ENCODE results near the gene TMEM18. TPM values are rescaled to one million over a fixed set of nuclear protein-coding genes. Genes with fewer than 3 reads are reported as not detected.

TMEM18 gene
- total and polyA plus RNA-seq, 2 of the 13 experiments (the other 11 are each of a cell fraction or from before 2014, with no cell fraction given), result 45.9 to 49.4 TPM

- BruUV-seq (replicated peaks), result no TSS peak
- CTCF ChIA-PET (ENCODE audit: low intra/inter-chr PET ratio, low total read pairs), result no interaction called here
- Histone ChIP-seq H3K27ac (ENCODE audit: extremely low read length, insufficient read depth, low read length) (no peak overlapping the region), H3K4me3 (replicated peaks in 1 of 3; ENCODE audit: insufficient read depth in 1 of 3, low read depth in 2 of 3, low read length in 3 of 3) (no peak overlapping the region), H3K9ac (ENCODE audit: insufficient read depth, low read depth, low read length) (no peak overlapping the region), H3K4me1 (ENCODE audit: insufficient read depth, low read length) (no peaks in the 10 kb centered on the region), H3K9me3 (ENCODE audit: low read length) (no peaks in the 10 kb centered on the region), H3K4me2 (ENCODE audit: low read depth, low read length) (no peak overlapping the region), H4K20me1 (ENCODE audit: insufficient read depth, low read length) (no peaks in the 10 kb centered on the region), H3K27me3 (ENCODE audit: control insufficient read depth in 1 of 2, insufficient read depth in 2 of 2, low read length in 2 of 2) (peaks cover 0 to 30% of the 10 kb centered on the region in 2 experiments; a peak in 3 of 5 replicates), H2AFZ (ENCODE audit: low read length) (no peak overlapping the region), H3K79me2 (ENCODE audit: insufficient read depth, low read length) (no peaks in the 10 kb centered on the region), H3K36me3 (replicated peaks in 1 of 2; ENCODE audit: control insufficient read depth in 1 of 2, insufficient read depth in 2 of 2, low read length in 2 of 2) (no peaks in the 10 kb centered on the region)
- no peak for FAIRE-seq
- POLR2A ChIA-PET, result no interaction called here
- intact Hi-C loops (cut with micrococcal nuclease; ENCODE audit: unreplicated experiment) (no loop called here), in situ Hi-C loops (cut with HindIII; ENCODE audit: extremely low pct_ligation_motif_present, low pct_unique_long_range_greater_than_20kb) (no loop called here)
- TF ChIP-seq ATF7 (IDR thresholded peaks at IDR 0.05) (no peak), ATF7 (CRISPR knock-in tag; IDR thresholded peaks at IDR 0.05) (no peak), JUN (CRISPR knock-in tag; IDR thresholded peaks at IDR 0.05) (no peak), ZNF501 (CRISPR knock-in tag; IDR thresholded peaks at IDR 0.05) (no peak), TIGD3 (CRISPR knock-in tag; IDR thresholded peaks at IDR 0.05; ENCODE audit: borderline replicate concordance) (no peak), ZNF224 (CRISPR knock-in tag; IDR thresholded peaks at IDR 0.05) (no peak), SP1 (IDR thresholded peaks at IDR 0.05) (no peak), SP1 (CRISPR knock-in tag; IDR thresholded peaks at IDR 0.05) (no peak), RAD51 (IDR thresholded peaks at IDR 0.05; ENCODE audit: borderline replicate concordance) (no peak), THRA (CRISPR knock-in tag; IDR thresholded peaks at IDR 0.05; ENCODE audit: borderline replicate concordance) (no peak), MYC (CRISPR knock-in tag; IDR thresholded peaks at IDR 0.05; ENCODE audit: borderline replicate concordance) (no peak), HNF4A (CRISPR knock-in tag; IDR thresholded peaks at IDR 0.05) (no peak), KLF13 (CRISPR knock-in tag; IDR thresholded peaks at IDR 0.05) (no peak), PHB2 (IDR thresholded peaks at IDR 0.05; ENCODE audit: partially characterized antibody) (no peak), JUNB (CRISPR knock-in tag; IDR thresholded peaks at IDR 0.05; ENCODE audit: borderline replicate concordance) (no peak), NFYB (CRISPR knock-in tag; IDR thresholded peaks at IDR 0.05) (no peak), ZSCAN12 (CRISPR knock-in tag; IDR thresholded peaks at IDR 0.05) (no peak), POLR2G (IDR thresholded peaks at IDR 0.05; ENCODE audit: low read depth, low read length) (no peak)
- 26% methylated on average over 8 of the region's 8 CpGs for WGBS (ENCODE audit: low lambda C conversion rate)
- DNase-seq (ENCODE audit: low spot score), result no peak
- ATAC-seq, result peak; percentile 35
Observed at GRCh38 chr2:692767-693166, 15.6 kb upstream of the TMEM18 start.

Data from HepG2 (cell line).